OCI-LY1 (cell line): ENCODE measurements around the gene CCDC13.

Experiments used
- H2AFZ ChIP-seq: fragments of 200-600 bp; sonication (generic), shearing (Covaris generic); 2 replicates; pipeline ENCODE4 v1.6.0; 2014; ENCODE audit warnings: antibody characterized with exemption, mild to moderate bottlenecking, low read length
- H3F3A ChIP-seq: fragments of 200-600 bp; sonication (generic), shearing (Covaris generic); 2 replicates; pipeline ENCODE4 v1.6.0; 2014; ENCODE audit warnings: mild to moderate bottlenecking, antibody characterized with exemption, low read length, moderate library complexity; ENCODE audit not compliant: insufficient read depth
- H3K27ac ChIP-seq: fragments of 200-600 bp; sonication (generic); 2 replicates; pipeline ENCODE4 v1.5.1; 2014; ENCODE audit warnings: low read length, mixed run types, mild to moderate bottlenecking, low read depth; ENCODE audit not compliant: poor library complexity, severe bottlenecking
- H3K27me3 ChIP-seq: fragments of 200-600 bp; sonication (generic); 2 replicates; pipeline ENCODE4 v1.6.0; 2014; ENCODE audit warnings: antibody characterized with exemption, mild to moderate bottlenecking, low read length, moderate library complexity; ENCODE audit not compliant: insufficient read depth
- H3K36me3 ChIP-seq: fragments of 200-600 bp; sonication (generic); 2 replicates; pipeline ENCODE4 v1.6.1; 2014; ENCODE audit warnings: mild to moderate bottlenecking, antibody characterized with exemption, low read length, moderate library complexity, mixed read lengths; ENCODE audit not compliant: insufficient read depth
- H3K4me1 ChIP-seq: fragments of 200-600 bp; sonication (generic); 2 replicates; pipeline ENCODE4 v1.5.1; 2014; ENCODE audit warnings: mild to moderate bottlenecking, low read length, moderate library complexity; ENCODE audit not compliant: insufficient read depth, severe bottlenecking
- H3K4me2 ChIP-seq: fragments of 200-600 bp; sonication (generic), shearing (Covaris generic); 2 replicates; pipeline ENCODE4 v1.6.1; 2014; ENCODE audit warnings: low read length
- H3K4me3 ChIP-seq: fragments of 200-600 bp; sonication (generic); 2 replicates; pipeline ENCODE4 v1.5.1; 2014; ENCODE audit warnings: low read length, low read depth, mild to moderate bottlenecking, mixed read lengths; ENCODE audit not compliant: poor library complexity, severe bottlenecking
- H3K79me2 ChIP-seq: fragments of 200-600 bp; shearing (Covaris generic); 2 replicates; pipeline ENCODE4 v1.6.1; 2016; ENCODE audit warnings: mixed run types, low read length, mixed read lengths; ENCODE audit not compliant: insufficient read depth
- H3K9ac ChIP-seq: fragments of 200-600 bp; sonication (generic), shearing (Covaris generic); 2 replicates; pipeline ENCODE4 v1.6.1; 2014; ENCODE audit warnings: mild to moderate bottlenecking, low read length, mixed read lengths
- H3K9me2 ChIP-seq: fragments of 200-600 bp; sonication (generic), shearing (Covaris generic); 2 replicates; pipeline ENCODE4 v1.6.1; 2014; ENCODE audit warnings: low read depth, mild to moderate bottlenecking, low read length, mixed read lengths
- H3K9me3 ChIP-seq: fragments of 200-600 bp; shearing (Covaris generic); 2 replicates; pipeline ENCODE4 v1.6.1; 2014; ENCODE audit warnings: low read length, mixed read lengths
- H4K20me1 ChIP-seq: fragments of 200-600 bp; sonication (generic), shearing (Covaris generic); 2 replicates; pipeline ENCODE4 v1.6.0; 2016; ENCODE audit warnings: mild to moderate bottlenecking, low read length; ENCODE audit not compliant: insufficient read depth
- CTCF ChIP-seq: fragments of 200-600 bp; sonication (generic), shearing (Covaris generic); IDR thresholded peaks from 2 replicates; pipeline ENCODE4 v1.5.1; 2017; ENCODE audit warnings: mild to moderate bottlenecking, antibody characterized with exemption, low read length, moderate library complexity, mixed read lengths
- EZH2 ChIP-seq: fragments of 200-600 bp; sonication (generic), shearing (Covaris generic); IDR thresholded peaks from 2 replicates; pipeline ENCODE4 v1.8.0; 2017; ENCODE audit warnings: borderline replicate concordance, mixed run types, mild to moderate bottlenecking, antibody characterized with exemption, low read length, moderate library complexity, mixed read lengths

Gene CCDC13

GRCh38 chr3:42807929-42808328, 34.9 kb upstream of the CCDC13 start:
- no peak overlapping the region for H2AFZ ChIP-seq
- no peaks in the 10 kb centered on the region for H3K36me3 ChIP-seq
- H3K27me3 ChIP-seq = no peaks in the 10 kb centered on the region
- no peak overlapping the region for H3K4me3 ChIP-seq
- no peak overlapping the region for H3K4me2 ChIP-seq
- H4K20me1 ChIP-seq = no peaks in the 10 kb centered on the region
- H3K79me2 ChIP-seq = peaks cover 9% of the 10 kb centered on the region
- no peaks in the 10 kb centered on the region for H3K9me2 ChIP-seq
- no peak for TF ChIP-seq CTCF
- TF ChIP-seq EZH2 = no peak
- no peaks in the 10 kb centered on the region for H3K9me3 ChIP-seq
- H3F3A ChIP-seq = no peaks in the 10 kb centered on the region
- H3K9ac ChIP-seq = no peak overlapping the region
- H3K27ac ChIP-seq = no peak overlapping the region
- peaks cover 10% of the 10 kb centered on the region for H3K4me1 ChIP-seq

- Histone ChIP-seq H3K4me2 (peak overlapping the region; percentile 76), H3K36me3 (peaks cover 12% of the 10 kb centered on the region; the same call in 1 of the 2 replicates), H2AFZ (peak overlapping the region; percentile 84; the same call in 1 of the 2 replicates), H4K20me1 (no peaks in the 10 kb centered on the region), H3K4me1 (peaks cover 35% of the 10 kb centered on the region), H3K27me3 (no peaks in the 10 kb centered on the region), H3F3A (no peaks in the 10 kb centered on the region), H3K9me3 (no peaks in the 10 kb centered on the region), H3K79me2 (peaks cover 35% of the 10 kb centered on the region), H3K27ac (no peak overlapping the region), H3K4me3 (peak overlapping the region; percentile 90), H3K9me2 (no peaks in the 10 kb centered on the region), H3K9ac (peak overlapping the region; percentile 95; the same call in 1 of the 2 replicates)
- TF ChIP-seq EZH2 (no peak), CTCF (no peak)
These were observed 32.2 kb upstream of the CCDC13 start for GRCh38 chr3:42805141-42805821.

- no peak overlapping the region for H3K27ac ChIP-seq
- no peaks in the 10 kb centered on the region for H3K9me2 ChIP-seq
- no peaks in the 10 kb centered on the region for H4K20me1 ChIP-seq
- no peaks in the 10 kb centered on the region for H3F3A ChIP-seq
- TF ChIP-seq CTCF = no peak
- TF ChIP-seq EZH2 = no peak
- H3K27me3 ChIP-seq = no peaks in the 10 kb centered on the region
- H3K36me3 ChIP-seq = peaks cover 15% of the 10 kb centered on the region
- H3K4me1 ChIP-seq = peaks cover 36% of the 10 kb centered on the region
- H3K9me3 ChIP-seq = no peaks in the 10 kb centered on the region
- peak overlapping the region; percentile 84 for H2AFZ ChIP-seq
- H3K4me2 ChIP-seq = peak overlapping the region; percentile 76
- H3K9ac ChIP-seq = peak overlapping the region; percentile 95
- H3K79me2 ChIP-seq = peaks cover 40% of the 10 kb centered on the region
- peak overlapping the region; percentile 90 for H3K4me3 ChIP-seq
These were observed 31.7 kb upstream of the CCDC13 start for GRCh38 chr3:42804831-42805132.
